HG02763 (cell line): ENCODE measurements around the gene R3HCC1L.

Experiments used
- ATAC-seq: cut with Tn5 transposase; IDR thresholded peaks from one replicate; pipeline ENCODE4 v1.9.1; 2021; ENCODE audit warnings: mild to moderate bottlenecking, moderate library complexity; ENCODE audit not compliant: unreplicated experiment

R3HCC1L gene

DNA sequence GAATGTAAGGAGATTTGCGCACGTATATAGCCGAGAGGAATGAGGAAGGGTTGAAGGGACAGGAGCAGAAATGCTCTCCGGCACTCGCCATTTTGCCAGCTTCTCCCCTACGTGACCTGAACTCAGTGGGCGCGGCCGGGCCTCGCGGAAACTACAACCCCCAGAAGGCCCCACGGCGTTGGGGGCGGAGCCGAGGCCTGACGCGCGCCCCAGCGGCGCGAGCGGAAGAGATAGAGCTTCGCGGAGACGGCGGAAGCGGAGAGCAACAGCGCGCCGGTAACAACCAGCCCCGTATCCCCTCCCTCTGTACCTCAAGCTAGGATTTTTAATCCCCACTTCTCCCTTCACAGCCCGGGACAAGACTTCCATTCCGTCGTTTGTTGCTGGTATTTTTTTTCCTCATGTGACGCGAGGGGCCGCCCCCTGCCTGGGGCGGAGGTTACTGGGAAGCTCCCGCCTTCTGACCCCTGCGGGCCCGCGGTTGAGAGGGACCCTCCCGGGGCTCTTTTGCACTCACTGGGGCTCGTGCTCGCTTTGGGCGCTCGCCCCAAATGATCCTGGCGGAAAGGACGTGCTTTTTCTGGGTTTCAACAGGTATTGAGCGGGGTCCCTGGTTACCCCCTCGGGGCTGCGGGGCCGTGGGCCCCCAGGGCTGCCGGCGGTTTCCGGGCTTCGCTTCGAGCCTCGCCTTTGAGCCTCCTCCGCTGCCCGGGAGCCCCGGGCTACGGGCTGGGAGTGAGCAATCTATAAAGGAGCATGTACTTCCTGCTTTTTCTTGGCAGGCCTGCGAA, at the start of gene R3HCC1L:
R3HCC1L (plus strand) TSS at position 227 of the 791 bp plus-strand sequence. CDS start 73,458 bp downstream, outside the sequence.
- peak; percentile 88 for ATAC-seq

DNA sequence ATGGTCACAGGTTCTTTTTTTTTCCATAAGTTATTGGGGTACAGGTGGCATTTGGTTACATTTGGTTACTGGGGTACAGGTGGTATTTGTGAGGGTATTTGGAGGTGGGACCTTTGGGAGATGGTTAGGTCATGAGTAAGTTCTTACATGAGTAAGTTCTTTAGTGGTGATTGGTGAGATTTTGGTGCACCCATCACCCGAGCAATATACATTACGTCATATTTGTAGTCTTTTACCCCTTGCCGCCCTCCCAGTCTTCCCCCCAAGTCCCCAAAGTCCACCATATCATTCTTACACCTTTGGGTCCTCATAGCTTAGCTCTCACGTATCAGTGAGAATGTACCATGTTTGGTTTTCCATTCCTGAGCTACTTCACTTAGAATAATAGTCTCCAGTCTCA, 49.2 kb upstream of the R3HCC1L start:
- no peak for ATAC-seq

DNA sequence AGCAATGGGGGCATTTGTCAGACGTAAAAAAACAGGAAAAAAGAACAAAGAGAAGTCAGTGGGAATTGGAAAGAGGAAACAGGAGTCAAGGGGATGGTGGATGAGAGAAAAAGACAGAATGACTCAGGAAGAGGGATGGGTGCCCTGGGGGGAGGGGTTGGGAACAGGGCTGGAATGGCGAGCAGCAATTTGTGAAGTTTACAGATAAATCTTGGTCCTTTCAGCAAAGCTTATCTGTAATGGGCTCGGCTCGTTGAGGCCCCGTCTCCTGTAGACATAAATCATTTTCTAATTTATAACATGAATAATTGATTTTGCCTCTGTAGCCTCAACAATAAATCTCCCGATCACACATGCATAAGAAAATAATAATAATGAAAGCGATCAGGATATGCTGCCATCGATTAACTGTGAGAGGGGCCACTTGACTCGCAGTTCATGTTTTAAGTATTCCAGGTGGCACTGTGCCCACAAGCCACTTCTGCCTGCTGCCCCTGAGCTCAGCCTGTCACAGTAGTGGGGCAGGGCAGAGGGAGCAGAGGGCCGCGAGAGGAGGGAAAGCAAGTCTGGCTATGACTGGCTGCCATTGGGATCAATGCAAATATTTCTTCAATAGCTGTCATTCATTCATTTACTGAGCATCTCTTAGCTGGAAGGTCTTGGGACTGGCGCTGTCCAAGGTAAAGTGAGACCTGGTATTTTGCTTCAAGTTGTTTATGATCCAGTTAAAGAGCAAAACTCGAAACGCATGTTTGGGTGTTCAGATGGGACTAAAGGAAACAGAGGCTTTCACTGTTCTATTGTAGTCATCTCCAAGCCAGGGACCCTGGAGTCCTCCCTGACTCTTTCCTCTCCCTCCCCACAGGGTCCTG, 47.4 kb upstream of the R3HCC1L start:
- ATAC-seq, result no peak

DNA sequence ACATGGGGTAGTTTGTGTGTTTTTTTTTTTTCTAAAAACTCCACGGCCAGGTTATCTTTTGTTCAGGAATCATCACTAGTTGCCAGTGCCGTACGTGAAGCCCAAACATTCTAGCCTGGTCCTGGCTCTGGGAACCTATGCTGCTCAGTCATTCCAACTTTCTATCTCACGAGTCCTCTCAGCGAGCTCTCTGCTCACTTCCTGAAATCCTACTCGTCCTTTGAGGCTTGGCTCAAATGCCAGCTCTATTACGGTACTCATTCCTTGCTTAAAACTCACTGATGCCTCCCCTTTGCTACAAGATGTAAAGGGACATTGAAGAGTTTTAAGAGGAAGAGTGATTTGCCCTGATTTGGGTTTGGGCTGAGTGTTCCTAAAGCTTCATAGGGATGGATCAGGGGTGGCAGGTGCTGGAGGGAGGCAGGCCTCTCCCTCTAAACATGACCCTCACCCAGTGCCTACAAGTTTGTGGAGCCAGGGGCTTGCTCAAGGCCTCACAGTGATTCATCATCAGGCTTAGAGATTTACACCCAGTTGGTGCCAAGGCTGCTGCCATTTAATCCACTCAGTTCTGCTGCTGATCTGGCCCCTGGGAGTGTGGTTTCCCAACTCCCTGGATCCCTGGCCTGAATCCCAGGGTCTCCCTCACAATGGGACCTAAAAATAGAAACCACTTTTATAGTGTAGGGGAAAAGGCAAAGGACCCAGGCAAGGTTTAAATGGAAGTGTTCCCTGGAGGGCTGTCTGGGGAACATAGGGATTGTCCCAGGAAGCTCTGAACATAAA, 46.1 kb upstream of the R3HCC1L start:
- ATAC-seq, result no peak

DNA sequence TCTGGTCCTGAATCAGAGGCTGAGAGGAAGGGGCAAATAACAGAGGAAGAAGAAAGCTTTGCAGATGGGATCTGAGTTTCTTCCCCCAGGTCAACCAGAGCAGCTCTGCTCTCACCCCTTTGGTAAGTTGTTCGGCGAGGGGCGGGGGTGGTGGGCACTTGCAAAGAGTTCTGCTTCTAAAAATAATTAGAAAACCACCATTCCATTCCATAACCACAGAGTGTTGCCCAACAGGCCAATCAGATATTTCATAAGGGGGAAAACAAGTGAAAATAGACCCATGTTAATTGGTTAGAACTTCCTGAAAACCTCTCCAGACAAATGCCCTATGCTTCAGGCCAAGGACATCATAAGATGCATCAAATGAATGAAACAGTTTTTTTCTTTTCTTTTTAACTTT, 43.6 kb upstream of the R3HCC1L start:
- no peak for ATAC-seq

DNA sequence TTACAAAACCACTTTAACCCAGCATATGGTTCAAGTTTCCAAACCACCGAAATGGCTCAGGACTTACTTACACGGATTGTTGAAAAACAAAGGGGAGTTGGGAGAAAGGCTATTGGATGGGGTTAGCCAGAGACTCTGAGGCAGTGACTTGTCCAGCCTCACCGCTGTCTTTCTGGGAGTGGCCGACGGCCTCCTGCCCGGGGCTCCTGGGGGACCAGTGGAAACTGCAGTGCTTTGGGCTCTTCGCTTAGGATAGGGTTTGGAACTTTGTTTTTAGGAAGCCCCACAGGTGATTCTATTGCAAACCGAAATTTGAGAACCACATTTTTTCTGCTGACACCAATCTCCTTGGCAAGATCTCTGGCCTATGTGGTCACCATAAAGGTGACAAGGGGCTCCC, 38.1 kb upstream of the R3HCC1L start:
- no peak for ATAC-seq

DNA sequence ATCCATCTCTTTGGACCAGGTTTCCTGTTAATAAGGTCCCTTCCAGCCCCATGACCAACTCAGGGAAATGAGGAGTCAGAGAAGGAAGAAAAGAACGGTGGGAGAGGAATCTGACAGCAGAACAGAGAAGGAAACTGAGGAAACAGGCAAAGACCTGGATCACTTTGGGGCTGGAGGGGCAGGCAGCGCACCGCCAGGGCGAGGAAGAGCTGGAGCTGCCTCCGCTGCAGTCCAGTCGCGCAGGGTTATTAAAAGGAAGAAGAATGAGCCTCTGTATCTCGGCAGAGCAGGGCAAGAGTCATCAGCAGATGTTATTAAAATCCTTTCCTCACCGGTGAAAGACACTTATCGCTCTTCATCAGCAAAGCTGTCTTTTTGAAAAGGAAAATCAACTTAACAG, 37.7 kb upstream of the R3HCC1L start:
- no peak for ATAC-seq

DNA sequence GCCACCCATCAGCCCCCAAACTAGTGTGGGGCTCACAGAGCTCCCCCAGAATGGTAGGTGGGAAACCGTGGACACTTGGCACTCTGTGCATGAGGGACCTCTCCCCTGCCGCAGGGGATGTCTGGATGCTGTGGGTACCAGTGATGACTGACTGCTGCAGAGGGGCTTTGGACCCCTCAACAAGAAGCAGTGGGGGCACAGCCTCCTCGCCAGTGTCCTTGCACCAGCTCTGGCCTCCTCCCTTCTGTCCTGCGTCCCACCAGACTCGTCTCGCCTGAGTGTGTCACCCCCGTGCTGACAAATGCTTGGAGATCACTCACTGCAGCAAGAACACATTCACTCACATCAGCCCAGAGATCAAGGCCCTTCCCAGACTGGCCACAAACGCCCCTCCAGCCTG, 37.3 kb upstream of the R3HCC1L start:
- ATAC-seq, result no peak

DNA sequence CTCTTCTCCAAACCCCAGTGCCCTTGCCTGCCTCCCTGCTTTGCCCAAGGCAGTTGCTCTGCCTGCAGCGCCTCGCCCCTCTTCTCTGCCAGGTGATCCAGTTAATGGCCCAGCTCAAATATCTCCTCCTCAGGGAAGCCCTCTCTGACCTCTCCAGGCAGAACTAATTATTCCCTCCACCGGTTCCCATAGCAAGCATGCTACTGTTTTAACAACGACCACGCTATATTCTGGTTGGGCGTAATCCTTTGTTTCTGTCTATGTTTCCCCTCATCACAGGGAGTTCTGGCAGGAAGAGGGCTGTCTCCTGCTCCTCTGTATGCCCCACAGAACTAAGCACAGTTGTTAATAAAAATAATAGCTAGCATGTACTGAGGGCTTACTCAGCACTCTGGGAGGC, 36.8 kb upstream of the R3HCC1L start:
- ATAC-seq, result no peak

DNA sequence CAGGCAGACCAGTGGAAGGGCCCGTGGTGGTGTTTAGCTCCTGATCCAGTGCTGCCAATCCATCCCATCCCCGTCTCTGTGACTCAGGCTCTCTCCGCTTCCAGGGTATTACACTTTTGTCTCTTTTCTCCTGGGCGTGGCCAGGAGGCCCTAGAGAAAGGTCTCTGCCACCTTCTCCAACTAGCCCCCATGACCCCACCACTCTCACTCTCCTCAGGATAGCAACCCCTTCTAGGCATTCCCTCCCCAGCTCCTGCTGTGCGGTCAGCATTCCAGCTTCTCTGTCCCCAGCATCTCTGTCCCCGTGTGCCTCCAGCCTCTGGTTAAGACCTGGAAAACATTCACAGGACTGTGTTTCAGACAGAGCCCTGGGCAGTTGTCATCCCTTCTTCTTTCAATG, 36.2 kb upstream of the R3HCC1L start:
- no peak for ATAC-seq

DNA sequence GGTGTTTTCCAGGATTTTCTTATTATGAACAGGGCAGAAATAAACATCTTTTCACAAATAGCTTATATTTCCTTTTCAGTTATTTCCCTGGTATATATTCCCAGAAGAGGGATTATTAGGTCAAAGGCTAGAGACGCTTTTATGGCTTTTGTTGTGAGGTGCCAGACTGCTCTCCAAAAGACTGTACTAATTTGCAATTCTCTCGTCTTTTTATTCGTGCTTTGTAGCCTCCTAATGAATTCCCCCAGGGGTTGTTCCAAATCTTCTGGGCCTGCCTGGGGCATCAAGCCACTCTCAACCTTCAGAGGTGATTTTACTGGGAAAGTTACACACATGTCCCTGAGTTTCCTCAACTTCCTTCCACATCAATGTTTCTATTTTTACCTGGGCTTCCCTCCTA, 34.0 kb upstream of the R3HCC1L start:
- ATAC-seq, result no peak

DNA sequence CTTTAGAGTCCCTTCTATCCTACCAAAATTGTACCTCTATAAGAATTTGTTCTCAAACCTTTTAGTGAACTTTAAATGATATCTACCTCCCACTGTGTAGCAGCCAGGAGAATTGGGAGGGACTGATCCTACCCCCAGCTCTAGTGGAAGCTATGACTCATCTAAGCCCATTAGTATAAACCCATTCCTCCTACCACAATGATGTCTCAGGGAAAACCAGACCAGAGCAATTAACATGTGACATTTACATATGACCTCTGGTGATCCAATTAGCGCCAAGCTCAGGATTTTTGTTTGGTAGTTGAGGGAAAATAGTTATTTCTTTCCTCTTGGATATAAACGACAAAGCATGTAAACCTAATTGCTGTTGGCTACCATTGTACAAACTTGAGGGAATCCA, 33.1 kb upstream of the R3HCC1L start:
- ATAC-seq, result no peak

DNA sequence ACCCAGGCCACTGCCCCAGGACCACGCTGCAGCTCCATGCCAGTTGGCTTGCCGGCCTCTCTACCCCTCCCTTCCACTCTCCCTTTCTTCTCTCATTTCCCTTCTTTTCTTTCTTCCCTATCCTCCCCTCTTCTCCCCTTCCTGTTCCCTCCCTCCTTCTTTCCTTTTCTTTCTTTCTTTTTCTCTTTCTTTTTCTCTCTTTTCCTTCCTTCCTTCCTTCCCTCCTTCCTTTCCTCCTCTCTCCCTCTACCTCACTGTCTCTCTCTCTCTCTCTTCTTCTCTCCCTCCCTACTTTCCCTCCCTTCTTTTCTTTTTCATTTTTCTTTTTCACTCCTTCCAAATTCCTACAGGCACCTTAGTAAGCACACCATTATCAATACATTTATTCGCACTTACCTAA, 30.3 kb upstream of the R3HCC1L start:
- ATAC-seq, result no peak

DNA sequence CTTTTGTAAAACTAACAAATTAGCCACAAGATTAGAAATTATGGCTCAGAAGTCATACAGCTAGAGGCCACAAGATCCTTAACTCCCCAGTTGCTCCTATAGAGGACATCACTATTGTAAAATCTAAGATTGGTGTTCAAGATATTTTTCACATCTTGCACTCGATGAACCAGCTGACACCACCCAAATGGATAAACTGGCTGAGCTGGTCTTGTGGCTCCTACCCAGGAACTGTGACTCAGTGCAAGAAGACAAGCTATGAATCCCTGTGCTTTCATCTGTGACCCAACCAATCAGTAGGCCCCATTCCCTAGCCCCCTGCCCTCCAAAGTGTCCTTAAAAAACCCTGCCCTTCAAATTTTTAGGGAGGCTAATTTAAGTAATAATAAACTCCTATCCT, 27.9 kb upstream of the R3HCC1L start:
- ATAC-seq, result no peak

DNA sequence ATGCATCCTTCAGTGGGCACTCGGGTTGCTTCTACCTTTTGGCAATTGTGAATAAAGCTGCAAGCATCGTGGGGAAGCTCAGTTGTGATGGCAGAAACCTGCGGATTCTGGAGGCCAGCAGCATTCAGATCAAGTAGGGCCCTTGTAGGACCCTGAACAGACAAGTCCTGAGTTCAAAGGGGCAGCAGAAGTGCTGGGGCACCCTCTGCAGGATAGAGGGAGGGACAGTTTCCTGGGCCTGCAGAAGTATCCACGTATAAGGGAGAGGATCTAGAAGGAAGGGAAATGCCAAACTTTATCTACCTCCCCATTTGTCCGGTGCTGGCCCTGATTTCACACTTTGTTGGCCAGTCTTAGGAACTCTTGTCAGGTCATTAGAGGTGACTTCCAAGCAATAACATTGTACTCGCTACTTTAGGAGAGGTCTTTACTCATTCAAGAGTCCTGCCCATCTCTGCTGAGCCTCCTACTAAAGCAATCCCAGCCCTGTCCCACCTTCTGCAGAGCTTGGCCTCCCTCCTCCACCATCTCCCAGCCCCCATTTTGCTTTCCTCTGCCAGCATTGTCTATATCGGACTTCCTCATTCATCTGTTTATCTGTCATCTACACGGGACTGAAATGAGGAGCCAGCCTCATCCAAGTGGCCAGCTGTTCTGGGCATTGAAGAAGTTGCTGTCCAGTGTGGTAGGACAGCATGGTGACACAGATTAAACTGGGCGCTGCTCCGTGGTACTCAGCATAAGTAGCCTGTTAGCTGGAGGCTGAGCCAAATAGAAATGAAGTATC, 26.6 kb upstream of the R3HCC1L start:
- no peak for ATAC-seq

DNA sequence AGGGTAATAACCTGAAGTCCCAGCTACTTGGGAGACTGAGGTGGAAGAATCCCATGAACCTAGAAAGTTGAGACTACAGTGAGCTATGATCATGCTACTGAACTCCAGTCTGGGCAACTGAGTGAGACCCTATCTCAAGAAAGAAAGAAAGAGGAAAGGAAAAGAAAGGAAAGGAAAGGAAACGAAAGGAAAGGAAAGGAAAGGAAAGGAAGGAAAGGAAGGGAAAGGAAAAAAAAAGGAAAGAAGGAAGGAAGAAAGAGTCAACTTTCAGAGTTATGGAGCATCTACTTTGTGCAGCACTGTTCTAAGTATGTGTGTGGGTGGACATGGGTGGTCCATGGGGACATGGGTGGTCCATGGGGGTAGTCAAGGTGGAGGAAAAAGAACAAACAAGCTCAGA, 24.1 kb upstream of the R3HCC1L start:
- no peak for ATAC-seq

DNA sequence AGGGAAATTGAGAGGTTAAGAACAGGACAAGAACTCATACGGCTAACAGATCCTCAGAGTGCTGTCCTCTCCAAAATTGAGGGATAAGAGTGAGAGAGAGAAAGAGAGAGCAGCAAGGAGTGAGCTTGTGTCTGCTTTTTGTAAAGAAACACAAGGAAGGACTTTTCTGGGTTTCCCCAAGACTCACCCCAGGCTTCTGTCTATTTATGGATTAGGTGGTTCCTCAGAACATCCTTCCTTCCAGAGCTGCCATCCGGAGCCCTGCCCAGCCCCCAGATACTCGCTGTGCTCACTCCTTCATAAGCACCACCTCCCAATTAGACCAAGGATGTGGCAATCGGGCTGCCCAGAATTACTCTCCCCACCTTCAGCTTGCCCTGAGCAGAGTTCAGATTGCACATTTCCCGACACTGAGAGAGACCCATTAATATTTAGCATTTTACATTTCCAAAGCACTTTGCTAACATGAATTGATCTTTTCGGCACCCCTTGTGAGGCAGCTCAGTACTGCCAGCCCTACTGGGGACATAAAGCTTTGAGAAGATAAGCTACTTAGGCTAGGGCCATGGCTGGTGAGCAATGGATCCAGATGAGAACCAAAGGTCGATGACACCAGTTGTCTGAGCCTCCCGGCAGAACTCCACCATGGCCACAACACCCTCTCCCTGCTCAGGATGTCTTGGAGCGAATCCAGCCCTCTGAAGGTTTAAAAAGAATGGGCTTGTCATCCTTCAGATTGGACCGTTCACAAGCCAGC, 19.2 kb upstream of the R3HCC1L start:
- no peak for ATAC-seq

DNA sequence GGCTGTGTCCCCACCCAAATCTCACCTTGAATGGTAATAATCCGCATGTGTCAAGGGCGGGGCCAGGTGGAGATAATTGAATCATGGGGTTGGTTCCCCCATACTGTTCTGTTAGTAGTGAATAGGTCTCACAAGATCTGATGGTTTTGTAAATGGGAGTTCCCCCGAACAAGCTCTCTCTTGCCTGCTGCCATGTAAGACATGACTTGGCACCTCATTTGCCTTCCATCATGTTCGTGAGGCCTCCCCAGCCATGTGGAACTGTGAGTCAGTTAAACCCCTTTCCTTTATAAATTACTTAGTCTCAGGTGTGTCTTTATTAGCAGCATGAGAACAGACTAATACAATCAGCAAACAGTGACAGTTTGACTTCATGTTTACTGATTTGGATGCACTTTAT, 14.6 kb upstream of the R3HCC1L start:
- no peak for ATAC-seq

DNA sequence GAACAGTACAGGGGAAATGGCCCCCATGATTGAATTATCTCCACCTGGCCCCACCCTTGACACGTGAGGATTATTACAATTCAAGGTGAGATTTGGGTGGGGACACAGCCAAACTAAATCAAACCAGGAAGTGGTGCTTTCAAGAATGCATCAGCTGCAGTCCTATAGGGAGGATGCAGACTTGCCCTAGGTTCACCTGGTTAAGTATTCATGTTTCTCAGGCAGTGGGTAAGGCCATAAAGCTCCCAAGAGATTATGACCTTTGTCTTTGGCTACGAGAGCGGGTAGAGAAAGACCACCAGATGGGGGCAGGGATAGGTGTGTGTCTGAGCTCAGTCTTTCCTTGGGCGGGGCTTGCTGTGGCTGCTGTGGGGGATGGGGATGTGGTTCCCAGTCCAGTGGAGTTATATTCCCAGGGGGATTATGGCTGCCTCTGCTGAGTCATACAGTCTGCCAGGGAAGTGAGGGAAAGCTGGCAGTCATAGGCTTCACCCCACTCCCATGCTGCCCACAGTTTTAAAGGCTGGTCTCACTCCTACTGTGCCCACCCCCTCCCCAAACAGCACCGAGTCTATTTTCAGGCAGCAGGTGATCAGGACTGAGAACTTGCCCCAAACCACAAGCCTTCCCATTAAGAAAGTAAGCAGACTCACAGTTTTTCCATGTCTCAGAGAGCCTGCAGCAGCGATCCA, 8.4 kb upstream of the R3HCC1L start:
- ATAC-seq, result no peak
